GM18507 (cell line): ENCODE data around the gene NDUFA7.
"Not testable (repeated sequence)": the region's sequence is repeated elsewhere in the genome, so short reads cannot be mapped to it uniquely, and the experiment has no call there.

Source experiments
- DNase-seq: peaks from one replicate; pipeline ENCODE4 v3.0.0; 2011; ENCODE audit warnings: low read depth; ENCODE audit not compliant: insufficient read length; ENCODE audit errors: extremely low spot score
- FAIRE-seq: peaks from 2 replicates; lab custom pipeline; 2011; peaks lifted over from hg19 to GRCh38; lab: Jason Lieb, UNC

Gene NDUFA7

DNA sequence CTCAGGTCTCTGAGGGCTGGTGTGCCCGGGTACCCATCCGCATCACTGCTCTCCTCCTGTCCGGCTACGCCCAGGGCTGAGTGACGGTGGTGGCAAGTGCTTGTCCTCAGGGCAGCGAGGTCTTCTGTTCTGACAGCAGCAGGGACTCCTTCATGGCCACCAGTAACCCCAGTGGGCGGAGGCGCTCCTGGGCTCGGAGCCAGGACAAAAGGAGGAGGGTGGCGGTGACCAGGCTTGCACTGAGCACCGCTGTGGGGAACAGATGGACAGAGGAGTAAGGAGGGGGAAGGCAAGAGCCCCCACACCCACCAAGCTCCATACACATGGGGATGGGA, 18.9 kb downstream of the NDUFA7 start:
- FAIRE-seq (no peak), DNase-seq (no peak)

DNA sequence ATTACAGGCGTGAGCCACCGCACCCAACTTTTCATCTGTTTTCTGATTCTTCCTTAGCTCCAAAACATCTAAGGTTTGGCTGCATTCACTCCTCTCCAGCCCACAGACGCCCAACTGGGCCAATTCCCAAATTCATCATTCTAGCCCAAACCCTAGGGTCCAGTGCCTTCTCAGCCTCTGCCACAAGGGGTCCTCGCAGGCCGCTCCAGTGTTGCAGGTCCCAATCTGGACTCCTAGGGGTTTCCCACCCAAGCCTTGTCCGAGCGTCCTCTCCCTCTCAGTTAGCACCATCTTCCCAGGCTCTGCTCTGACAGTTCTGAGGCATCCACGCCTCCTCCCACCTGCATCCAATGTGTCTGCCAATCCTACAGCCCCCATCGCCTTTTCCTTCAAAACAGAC, 29.8 kb downstream of the NDUFA7 start:
- DNase-seq, result not testable (repeated sequence)

DNA sequence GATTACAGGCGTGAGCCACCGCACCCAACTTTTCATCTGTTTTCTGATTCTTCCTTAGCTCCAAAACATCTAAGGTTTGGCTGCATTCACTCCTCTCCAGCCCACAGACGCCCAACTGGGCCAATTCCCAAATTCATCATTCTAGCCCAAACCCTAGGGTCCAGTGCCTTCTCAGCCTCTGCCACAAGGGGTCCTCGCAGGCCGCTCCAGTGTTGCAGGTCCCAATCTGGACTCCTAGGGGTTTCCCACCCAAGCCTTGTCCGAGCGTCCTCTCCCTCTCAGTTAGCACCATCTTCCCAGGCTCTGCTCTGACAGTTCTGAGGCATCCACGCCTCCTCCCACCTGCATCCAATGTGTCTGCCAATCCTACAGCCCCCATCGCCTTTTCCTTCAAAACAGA, 44.7 kb downstream of the NDUFA7 start:
- peak; percentile 63 for FAIRE-seq

More for the DNA sequence above, 29.8 kb downstream of the NDUFA7 start:
- FAIRE-seq, result peak; percentile 93

GRCh38 chr19:8269724-8270123, 51.5 kb downstream of the NDUFA7 start:
- DNase-seq (no peak), FAIRE-seq (no peak)

More for the DNA sequence above, 44.7 kb downstream of the NDUFA7 start:
- not testable (repeated sequence) for DNase-seq

GRCh38 chr19:8265872-8266271, 55.3 kb downstream of the NDUFA7 start:
- DNase-seq (no peak), FAIRE-seq (no peak)

DNA sequence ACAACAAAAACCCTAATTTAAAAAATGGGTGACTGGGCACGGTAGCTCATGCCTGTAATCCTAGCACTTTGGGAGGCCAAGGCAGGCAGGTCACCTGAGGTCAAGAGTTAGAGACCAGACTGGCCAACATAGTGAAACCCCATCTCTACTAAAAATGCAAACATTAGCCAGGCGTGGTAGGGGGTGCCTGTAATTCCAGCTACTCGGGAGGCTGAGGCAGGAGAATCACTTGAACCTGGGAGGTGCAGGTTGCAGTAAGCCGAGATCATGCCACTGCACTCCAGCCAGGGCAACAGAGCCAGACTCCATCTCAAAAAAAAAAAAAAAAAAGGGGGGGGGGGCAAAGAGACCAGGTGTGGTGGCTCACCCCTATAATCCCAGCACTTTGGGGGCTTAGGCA, 56.9 kb downstream of the NDUFA7 start:
- not testable (repeated sequence) for DNase-seq, FAIRE-seq

DNA sequence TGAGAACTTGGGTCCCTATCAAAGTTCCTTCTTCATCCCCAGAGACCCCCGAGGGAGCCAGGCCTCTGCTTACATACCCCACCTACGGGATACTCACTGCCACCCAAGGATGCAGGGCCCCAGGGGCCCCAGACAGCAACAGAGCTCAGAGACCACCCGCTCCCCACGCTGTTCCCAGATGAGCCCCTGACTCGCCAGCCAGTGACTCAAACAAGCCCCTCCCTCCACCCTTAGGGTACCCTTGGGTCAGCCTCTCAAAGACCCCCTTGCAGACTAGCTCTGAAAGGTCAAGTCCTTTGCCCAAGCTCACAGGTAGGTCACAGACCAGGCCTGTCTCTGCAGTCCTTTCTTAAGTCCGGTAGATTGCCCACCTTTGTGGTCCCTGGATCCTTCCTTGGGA, 58.7 kb downstream of the NDUFA7 start:
- FAIRE-seq (no peak), DNase-seq (no peak)

DNA sequence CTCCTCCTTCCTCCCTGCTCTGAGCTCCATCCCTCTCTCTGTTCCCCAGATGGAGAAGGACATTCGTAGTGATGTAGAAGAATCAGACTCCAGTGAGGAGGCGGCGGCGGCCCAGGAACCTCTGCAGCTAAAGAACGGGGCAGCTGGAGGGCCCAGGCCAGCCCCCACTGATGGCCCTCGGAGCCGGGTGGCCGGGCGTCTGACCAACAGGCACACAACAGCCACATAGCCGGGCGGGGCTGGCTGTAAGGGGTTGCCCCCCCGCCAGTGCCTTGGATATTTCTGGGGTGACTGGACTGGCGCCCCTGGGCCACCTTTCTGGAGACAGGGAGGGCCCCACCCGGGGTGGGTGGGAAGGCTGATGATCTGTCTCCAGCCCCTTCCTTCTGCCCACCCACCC, 59.3 kb downstream of the NDUFA7 start:
- no peak for FAIRE-seq
- DNase-seq, result no peak

- FAIRE-seq (no peak), DNase-seq (no peak)
Measured at GRCh38 chr19:8261347-8261746, 59.8 kb downstream of the NDUFA7 start.
